ENCODE measurements around the gene NFATC2. TPM values are rescaled to one million over a fixed set of nuclear protein-coding genes. Genes with fewer than 3 reads are reported as not detected.

NFATC2 gene
- total RNA-seq, 1 experiment from 2014 or later: 0.61 TPM

- Histone ChIP-seq H3K14ac (ENCODE audit: insufficient read depth, low read length) (no peak overlapping the region), H3K18ac (ENCODE audit: insufficient read length, low read depth, low read length) (no peak overlapping the region), H2AFZ (ENCODE audit: low read length) (no peak overlapping the region), H2BK5ac (ENCODE audit: insufficient read length, low read length) (no peak overlapping the region), H4K5ac (ENCODE audit: insufficient read length, low read depth, low read length) (no peak overlapping the region), H3T11ph (ENCODE audit: low read length) (no peak overlapping the region), H3K9ac (ENCODE audit: extremely low read depth, insufficient read length, low read length) (no peak overlapping the region), H3K56ac (ENCODE audit: insufficient read length, low read depth, low read length) (no peak overlapping the region), H3K4ac (ENCODE audit: low read depth, low read length) (no peak overlapping the region), H2BK120ac (ENCODE audit: low read depth, low read length, poor library complexity, severe bottlenecking) (no peak overlapping the region), H2BK15ac (ENCODE audit: low read depth, low read length) (no peak overlapping the region), H2BK12ac (ENCODE audit: insufficient read length, low read depth, low read length) (no peak overlapping the region), H3K27me3 (ENCODE audit: insufficient read depth, low read length) (no peaks in the 10 kb centered on the region), H3K79me2 (ENCODE audit: insufficient read depth, low read length) (no peaks in the 10 kb centered on the region), H2BK20ac (ENCODE audit: low read depth, low read length, poor library complexity, severe bottlenecking) (no peak overlapping the region), H4K20me1 (ENCODE audit: control insufficient read depth, insufficient read depth, insufficient read length) (no peaks in the 10 kb centered on the region), H4K8ac (replicated peaks; ENCODE audit: insufficient read length, low read depth, low read length) (no peak overlapping the region), H3K4me1 (ENCODE audit: insufficient read depth, low read length) (no peaks in the 10 kb centered on the region), H3K27ac (ENCODE audit: insufficient read length, low read depth, low read length) (no peak overlapping the region), H4K91ac (ENCODE audit: insufficient read length, low read depth, low read length) (no peak overlapping the region), H3K9me3 (ENCODE audit: control insufficient read depth, low read depth, low read length) (no peaks in the 10 kb centered on the region), H3K79me1 (ENCODE audit: insufficient read depth, low read depth, low read length, poor library complexity, severe bottlenecking) (no peaks in the 10 kb centered on the region), H2AK5ac (ENCODE audit: insufficient read length, low read length) (no peak overlapping the region), H3K23ac (ENCODE audit: insufficient read length, low read depth, low read length) (no peak overlapping the region), H3K23me2 (ENCODE audit: insufficient read length, low read depth, low read length, poor library complexity, severe bottlenecking) (peaks cover 3% of the 10 kb centered on the region), H3K4me2 (ENCODE audit: insufficient read depth, insufficient read length, low read length) (no peak overlapping the region)
- H3K36me3 Mint-ChIP-seq (ENCODE audit: insufficient read depth in 1 of 3, low read depth in 3 of 3): no peaks in the 10 kb centered on the region
- WGBS (ENCODE audit: extremely low coverage, insufficient read length, low lambda C conversion rate): no CpG with 5 or more reads among the region's 7 CpGs
- H3K4me3 Mint-ChIP-seq: no peak overlapping the region
- H3K27me3 Mint-ChIP-seq (ENCODE audit: low read depth): no peaks in the 10 kb centered on the region
- no peak for DNase-seq
- no peak for TF ChIP-seq CTCF (conservative IDR thresholded peaks at IDR 0.05)
- H3K9me3 Mint-ChIP-seq: no peaks in the 10 kb centered on the region
- H3K4me1 Mint-ChIP-seq: peaks cover 3 to 6% of the 10 kb centered on the region in 2 experiments
- no peak overlapping the region for H3K27ac Mint-ChIP-seq
Measured at GRCh38 chr20:51528263-51529027, 14.1 kb downstream of the NFATC2 start.
